ENCODE data around the gene SP1. TPM values are rescaled to one million over a fixed set of nuclear protein-coding genes. Genes with fewer than 3 reads are reported as not detected.
A peak's percentile ranks its signal among the peaks of the same experiment; 100 is the strongest.

SP1 gene
- total RNA-seq, 2 donors from 2014 or later, result 50.9 to 65.6 TPM

GRCh38 chr12:53378222-53378621 lies 1.8 kb upstream of the SP1 start:
- Histone ChIP-seq H3K27ac (peak overlapping the region; percentile 87 to 89), H3K4me3 (no peak overlapping the region), H3K4me1 (ENCODE audit: control insufficient read depth in 1 of 2, low read depth in 2 of 2) (peaks cover 22 to 28% of the 10 kb centered on the region in 2 donors), H3K27me3 (replicated peaks; ENCODE audit: insufficient read depth) (no peaks in the 10 kb centered on the region), H3K9me3 (no peaks in the 10 kb centered on the region), H3K36me3 (peaks cover 11% of the 10 kb centered on the region)
- ATAC-seq (ENCODE audit: insufficient number of reproducible peaks, low FRiP score, low read depth) (no peak), DNase-seq (ENCODE audit: low spot score) (no peak)
- no peak for TF ChIP-seq CTCF (IDR thresholded peaks at IDR 0.05)

GRCh38 chr12:53378724-53379388 lies 1.1 kb upstream of the SP1 start:
- no peaks in the 10 kb centered on the region for H3K27me3 ChIP-seq (replicated peaks; ENCODE audit: insufficient read depth)
- H3K9me3 ChIP-seq, result no peaks in the 10 kb centered on the region
- H3K36me3 ChIP-seq, result peaks cover 16% of the 10 kb centered on the region
- peaks cover 27 to 35% of the 10 kb centered on the region in 2 donors for H3K4me1 ChIP-seq (ENCODE audit: control insufficient read depth in 1 of 2, low read depth in 2 of 2)
- H3K27ac ChIP-seq, result peak overlapping the region; percentile 87 to 89
- DNase-seq (ENCODE audit: low spot score), result no peak
- no peak for ATAC-seq (ENCODE audit: insufficient number of reproducible peaks, low FRiP score, low read depth)
- H3K4me3 ChIP-seq, result peak overlapping the region; percentile 75
- TF ChIP-seq CTCF (IDR thresholded peaks at IDR 0.05), result no peak

- DNase-seq (ENCODE audit: low spot score), result peak; percentile 100
- Histone ChIP-seq H3K4me1 (ENCODE audit: control insufficient read depth in 1 of 2, low read depth in 2 of 2) (peaks cover 33 to 42% of the 10 kb centered on the region in 2 donors), H3K27ac (peak overlapping the region; percentile 95 to 98), H3K4me3 (peak overlapping the region; percentile 85), H3K9me3 (no peaks in the 10 kb centered on the region), H3K27me3 (replicated peaks; ENCODE audit: insufficient read depth) (no peaks in the 10 kb centered on the region), H3K36me3 (peaks cover 20% of the 10 kb centered on the region)
- no peak for TF ChIP-seq CTCF (IDR thresholded peaks at IDR 0.05)
- ATAC-seq (ENCODE audit: insufficient number of reproducible peaks, low FRiP score, low read depth), result peak; percentile 95
Observed at GRCh38 chr12:53379389-53380103, 430 bp upstream of the SP1 start.

- Histone ChIP-seq H3K27me3 (replicated peaks; ENCODE audit: insufficient read depth) (no peaks in the 10 kb centered on the region), H3K9me3 (no peaks in the 10 kb centered on the region), H3K4me1 (ENCODE audit: control insufficient read depth in 1 of 2, low read depth in 2 of 2) (peaks cover 48 to 57% of the 10 kb centered on the region in 2 donors), H3K27ac (peak overlapping the region; percentile 66 to 95), H3K4me3 (peak overlapping the region; percentile 85), H3K36me3 (peaks cover 24% of the 10 kb centered on the region)
- no peak for ATAC-seq (ENCODE audit: insufficient number of reproducible peaks, low FRiP score, low read depth)
- no peak for TF ChIP-seq CTCF (IDR thresholded peaks at IDR 0.05)
- no peak for DNase-seq (ENCODE audit: low spot score)
Observed at GRCh38 chr12:53380794-53381730, 1.1 kb downstream of the SP1 start.

All from thoracic aorta (tissue), 2 donors.